ENCODE data around the gene ARHGAP6.
A peak's percentile ranks its signal among the peaks of the same experiment; 100 is the strongest.
"Not testable (repeated sequence)": the region's sequence is repeated elsewhere in the genome, so short reads cannot be mapped to it uniquely, and the experiment has no call there.

ARHGAP6 gene

GRCh38 chrX:11567528-11568220 is 98.0 kb downstream of the ARHGAP6 start:
- DNase-seq: no peak

DNA sequence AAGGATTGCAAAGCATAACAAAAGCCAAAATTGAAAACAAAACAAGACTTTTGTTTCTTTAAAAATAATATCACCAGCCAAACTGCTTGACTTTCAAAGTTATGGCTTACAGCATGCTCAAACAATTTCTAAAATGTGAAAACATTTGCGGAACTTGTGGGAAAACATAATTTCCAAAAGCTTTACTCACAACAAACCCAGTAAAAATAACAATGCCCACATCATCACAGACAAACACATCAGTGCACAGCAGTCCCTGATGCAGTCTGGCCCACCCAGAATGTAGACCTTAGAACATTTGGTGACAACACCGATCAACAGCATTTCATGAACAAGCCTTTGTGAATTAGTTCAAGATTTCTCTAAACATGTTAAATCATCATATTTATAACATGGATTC is 98.9 kb downstream of the ARHGAP6 start:
- DNase-seq: no peak

DNA sequence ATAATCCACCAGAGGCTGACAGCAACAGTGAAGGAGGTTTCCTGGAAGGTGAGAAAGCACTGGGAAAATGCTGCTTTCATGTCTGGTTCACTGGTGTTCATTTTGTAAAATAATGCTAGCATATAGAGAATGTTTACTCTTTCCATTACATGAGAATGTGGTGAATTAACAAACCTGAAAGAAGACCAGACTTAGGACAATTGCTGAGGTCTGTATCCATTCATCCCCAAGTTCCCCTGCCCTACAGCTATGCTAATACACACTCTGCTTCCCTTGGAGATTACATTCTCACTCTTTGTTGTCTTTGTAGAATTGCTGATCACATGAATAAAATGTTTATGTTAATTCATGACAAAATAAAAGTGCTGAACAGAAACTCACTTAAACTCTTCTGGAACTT is 99.5 kb downstream of the ARHGAP6 start:
- no peak for DNase-seq

DNA sequence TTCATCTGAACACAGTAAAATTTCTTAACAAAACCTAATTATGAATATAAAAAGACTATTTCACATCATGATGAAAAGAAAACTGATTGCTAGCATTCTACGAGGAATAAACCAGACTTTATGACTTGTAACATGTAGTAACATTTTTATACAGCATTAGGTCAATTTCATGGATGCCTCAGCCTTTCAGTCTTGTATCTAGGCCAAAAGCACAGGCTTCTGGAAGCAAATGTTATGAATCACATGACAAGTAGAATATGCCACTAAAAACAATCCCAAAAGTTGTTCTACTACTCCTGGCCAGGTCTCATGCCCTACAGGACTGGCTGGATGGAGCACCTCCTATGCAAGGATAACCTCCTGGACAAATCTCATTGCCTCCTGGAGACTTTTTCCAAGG is 101.2 kb downstream of the ARHGAP6 start:
- DNase-seq: no peak

- no peak for DNase-seq
These were observed 103.2 kb downstream of the ARHGAP6 start for GRCh38 chrX:11562570-11562969.

DNA sequence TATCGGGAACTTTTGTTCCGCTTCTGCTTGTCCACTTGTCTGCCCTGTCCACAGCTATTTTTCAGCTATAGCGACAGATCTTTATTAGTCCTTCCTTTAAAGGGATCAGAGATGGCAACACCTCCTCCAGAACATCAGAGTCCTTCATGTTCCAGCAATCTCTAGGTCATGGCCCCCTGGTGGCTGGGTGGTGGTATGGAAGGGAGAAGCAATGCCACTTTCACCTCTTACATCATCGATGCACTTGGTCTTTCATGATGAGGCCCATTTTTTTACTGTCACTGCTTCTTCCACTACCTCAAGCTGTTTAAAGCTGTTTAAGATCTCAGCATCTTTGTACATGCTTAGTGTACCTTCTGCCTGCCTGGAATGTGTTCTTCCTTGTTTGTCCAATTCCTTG is 106.7 kb downstream of the ARHGAP6 start:
- DNase-seq: no peak

DNA sequence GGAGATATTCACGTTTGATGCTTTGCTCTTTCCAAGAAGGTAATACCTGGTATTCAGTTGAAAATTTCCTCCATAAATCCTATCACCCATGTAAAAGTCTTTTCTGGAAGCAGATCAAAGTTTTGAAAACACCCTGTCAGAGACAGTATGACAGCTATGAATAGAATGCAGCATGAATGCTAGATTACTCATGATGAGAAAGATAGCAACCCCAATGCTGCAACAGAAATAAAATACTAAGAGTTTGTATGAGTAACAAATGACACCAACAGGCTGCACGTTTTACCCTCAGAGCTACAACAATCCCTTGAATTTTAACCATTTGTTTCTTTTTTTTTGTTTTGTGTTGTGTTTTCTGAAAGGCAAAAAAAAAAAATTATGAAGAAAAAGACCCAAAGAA is 108.6 kb downstream of the ARHGAP6 start:
- no peak for DNase-seq

DNA sequence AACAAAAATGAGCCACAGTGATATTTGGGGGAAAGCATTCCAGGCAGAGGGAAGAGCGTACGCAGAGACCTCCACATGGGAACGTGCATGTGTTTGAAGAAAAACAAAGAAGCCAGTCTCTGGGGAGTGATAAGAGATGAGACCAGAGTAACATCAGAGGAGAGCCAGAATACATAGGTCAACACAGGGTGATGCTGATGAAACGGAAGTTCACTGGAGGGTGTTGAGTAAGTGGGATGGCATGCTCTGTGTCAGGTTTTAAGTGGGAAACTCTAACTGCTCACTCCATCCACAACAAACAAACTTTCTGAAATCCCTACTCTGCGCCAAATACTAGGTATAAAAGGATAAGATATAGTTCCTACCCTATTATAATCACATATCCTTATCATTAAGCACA is 110.0 kb downstream of the ARHGAP6 start:
- DNase-seq: no peak

DNA sequence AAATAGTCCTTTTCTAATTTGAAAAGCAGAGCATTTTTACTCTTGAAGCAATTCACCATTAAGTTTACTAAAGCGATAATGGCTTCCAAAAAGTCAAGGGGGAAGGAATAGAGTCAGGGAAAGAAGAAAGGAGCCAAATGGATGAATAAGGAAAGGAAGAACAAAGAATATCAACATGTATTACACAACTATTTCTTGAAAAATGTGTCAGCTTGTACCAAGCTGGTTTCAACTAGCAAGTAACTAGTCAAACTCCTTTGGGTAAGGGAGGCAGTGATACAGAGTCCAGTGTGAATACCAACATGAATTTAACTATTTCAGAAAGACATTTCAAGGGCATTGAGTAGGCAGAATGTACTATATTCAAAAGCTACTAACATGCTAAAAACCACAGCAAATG is 112.1 kb downstream of the ARHGAP6 start:
- DNase-seq: no peak

DNA sequence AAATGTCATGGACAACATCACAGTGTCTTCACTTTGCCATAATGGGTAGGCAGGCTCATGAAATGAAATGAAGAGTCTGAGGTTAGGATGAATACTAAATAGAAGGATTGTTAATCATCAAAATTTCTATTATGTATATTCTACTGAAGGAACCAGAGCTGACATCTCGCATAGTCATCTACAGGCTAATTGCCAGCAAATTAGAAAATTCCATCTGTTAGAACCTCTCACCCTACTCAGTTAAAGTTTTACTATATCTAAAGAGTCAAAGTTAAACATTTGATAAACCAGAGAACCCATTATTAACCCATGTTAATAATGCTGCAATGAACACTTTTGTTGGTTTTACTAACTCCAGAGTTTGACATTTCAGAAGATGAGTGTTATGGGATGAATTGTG is 114.6 kb downstream of the ARHGAP6 start:
- DNase-seq: no peak

DNA sequence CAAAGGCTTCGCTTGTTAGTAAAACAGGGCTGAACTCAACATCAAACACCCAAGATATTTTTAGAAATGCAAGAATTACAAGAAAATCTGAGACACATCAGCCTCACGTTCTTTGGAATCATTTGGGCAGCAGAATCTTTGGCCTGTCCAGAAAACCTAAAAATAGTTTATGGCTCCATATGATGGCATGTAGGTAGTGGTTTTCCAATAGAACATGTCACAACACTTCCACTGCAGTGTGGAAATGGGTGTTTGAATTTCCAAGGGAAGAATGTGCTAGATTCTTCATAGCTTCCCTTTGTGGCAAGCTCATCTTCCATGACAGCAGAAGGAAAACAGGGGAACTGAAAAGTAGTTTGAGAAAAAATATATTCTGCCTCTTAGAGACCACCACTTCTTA is 118.8 kb downstream of the ARHGAP6 start:
- no peak for DNase-seq

GRCh38 chrX:11543249-11543648 is 122.5 kb downstream of the ARHGAP6 start:
- no peak for DNase-seq

DNA sequence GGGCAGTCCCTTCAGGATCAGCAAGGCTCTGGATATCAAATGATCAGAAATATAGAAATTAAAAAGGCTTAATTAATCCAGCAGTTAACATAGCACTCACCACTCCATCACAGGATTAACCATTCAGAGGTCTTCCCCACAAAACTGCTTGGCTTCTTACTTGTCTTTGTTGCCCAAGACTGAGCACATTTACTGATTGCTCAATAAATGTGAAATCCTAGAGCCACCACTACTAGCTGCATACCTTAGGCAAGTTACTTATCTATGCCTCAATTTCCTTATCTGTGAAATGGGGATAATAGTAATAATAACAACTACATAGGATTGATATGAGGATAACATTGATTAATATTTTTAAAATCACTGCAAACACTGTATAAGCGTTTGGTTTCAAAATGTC is 124.2 kb downstream of the ARHGAP6 start:
- DNase-seq: no peak

DNA sequence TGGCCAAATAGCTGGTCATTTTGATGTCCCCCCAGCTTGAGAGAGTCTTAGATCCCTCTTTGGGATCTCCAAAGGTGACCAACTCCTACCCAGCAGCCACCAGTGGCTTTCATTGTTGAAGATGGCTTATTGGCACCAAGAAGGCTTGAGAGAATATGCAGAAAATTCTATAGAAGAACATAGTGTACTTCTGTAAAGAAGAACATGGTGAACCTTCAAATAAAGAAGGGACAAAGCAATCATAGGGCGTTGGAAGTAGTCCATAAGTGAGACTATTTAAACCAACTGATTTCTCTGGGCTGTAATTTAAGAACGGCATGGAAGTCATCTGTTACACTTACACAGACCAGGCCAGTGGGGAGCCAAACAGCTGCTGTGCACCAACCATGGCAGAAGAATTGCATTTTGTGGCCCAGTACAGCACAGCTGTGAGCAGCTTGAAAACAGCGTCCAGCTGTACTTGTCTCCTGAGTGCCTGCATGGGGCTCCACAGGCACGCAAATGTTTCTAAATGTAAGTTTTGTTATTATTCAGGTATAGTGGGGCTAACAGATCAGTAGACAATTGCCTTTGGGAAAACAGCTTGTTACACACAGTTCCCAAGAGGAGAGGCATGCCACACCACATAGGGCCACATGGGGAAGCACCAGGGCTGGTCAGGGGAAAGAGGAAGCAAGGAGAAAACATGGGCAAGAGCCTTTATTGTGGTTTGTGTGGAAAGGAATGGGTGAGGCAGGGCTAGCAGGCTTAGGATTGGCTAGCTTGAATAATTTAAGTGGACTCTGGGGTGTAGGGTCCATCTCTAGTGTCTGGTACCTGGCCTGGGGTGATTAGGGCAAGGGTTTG is 125.0 kb downstream of the ARHGAP6 start:
- no peak for DNase-seq

DNA sequence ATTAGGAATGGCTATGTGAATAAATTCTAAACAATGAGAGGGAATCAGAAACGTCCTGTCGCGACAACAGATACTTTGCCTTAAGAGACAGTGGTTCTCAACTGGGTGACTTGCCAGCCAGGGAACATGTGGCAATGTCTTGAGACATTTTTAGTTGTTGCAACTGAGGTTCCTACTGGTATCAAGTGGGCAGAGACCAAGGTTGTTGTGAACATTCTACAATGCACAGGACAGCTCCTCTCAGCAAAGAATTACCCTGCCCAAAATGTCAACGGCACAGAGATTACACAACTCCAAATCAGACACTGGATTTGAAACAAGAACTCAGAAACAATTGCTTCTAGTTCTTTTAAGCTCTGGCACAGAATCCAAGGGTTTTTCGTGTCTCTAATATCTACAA is 128.6 kb downstream of the ARHGAP6 start:
- no peak for DNase-seq

- no peak for DNase-seq
These were observed 130.4 kb downstream of the ARHGAP6 start for GRCh38 chrX:11535156-11535919.

- DNase-seq: peak; percentile 64
These were observed 132.5 kb downstream of the ARHGAP6 start for GRCh38 chrX:11533199-11533651.

DNA sequence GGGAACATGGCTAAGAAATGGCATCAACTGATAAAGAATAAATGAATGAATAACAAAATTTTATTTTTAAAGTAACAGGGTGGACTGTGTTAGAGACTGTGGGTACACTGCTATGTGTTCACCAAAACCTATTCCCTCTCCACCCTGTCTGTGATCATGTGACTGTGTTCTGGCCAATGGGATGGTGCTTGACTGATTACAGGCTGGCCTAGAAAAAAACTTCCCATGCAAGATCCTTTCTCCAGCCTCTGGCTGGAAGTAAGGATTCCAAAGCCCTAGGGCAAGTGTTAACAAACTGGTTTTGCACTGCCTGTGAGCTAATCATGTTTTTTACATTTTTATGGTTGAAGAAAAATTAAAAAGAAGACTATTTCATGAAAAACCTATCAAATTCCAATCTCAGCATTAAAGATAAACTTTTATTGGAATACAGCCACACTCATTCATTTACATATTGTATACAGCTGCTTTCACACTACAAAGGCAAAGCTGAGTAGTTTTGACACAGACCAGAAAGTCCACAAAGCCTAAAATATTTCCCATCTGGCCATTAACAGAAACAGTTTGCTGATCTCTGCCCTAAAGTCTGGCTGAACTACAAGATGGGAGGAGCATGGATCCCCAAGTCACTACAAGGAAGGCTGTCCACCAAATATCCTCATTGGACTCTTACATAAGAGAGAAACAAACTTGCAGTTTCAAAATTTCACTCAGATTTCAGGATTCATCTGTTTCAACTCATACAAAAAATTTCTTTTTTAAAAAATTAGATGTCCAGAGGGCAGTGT is 133.2 kb downstream of the ARHGAP6 start:
- no peak for DNase-seq

DNA sequence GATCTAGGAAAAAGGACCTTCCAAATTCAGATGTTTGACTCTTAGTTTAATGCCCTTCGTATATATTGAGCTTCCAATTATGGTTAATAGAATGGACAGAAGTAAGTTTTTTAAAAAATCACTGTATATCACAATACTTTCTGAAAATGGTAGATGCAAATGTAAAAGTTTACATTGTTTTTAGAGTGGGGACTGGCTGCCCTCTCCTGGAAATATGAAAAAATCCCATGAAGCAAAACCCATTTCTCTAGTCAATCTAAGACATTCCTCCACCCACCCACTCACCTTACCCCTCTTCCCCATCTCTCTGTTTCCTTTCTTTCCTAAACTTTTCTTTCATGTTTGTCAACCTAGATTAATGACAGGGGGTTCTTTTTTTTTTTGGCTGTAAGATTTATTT is 134.5 kb downstream of the ARHGAP6 start:
- DNase-seq: no peak

DNA sequence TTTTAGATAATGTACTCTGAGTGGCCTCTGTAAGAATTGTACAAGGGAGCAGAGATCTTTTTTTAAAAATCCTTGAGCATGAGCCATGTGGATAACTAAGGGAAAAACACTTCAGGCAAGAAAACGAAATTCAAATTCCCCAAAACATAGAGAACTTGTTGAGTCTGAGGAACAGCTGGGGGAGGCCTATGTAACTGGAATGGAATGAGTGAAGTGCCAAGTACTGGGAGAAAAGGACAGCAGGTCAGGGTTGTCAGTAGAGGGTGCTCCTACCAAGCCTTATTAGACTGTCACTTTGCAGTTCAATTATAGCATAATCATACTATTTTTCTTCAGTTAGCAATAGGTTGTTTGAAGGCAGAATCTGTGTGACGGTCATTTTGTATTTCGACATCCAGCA is 135.1 kb downstream of the ARHGAP6 start:
- no peak for DNase-seq

- DNase-seq: no peak
These were observed 137.1 kb downstream of the ARHGAP6 start for GRCh38 chrX:11528623-11529022.

DNA sequence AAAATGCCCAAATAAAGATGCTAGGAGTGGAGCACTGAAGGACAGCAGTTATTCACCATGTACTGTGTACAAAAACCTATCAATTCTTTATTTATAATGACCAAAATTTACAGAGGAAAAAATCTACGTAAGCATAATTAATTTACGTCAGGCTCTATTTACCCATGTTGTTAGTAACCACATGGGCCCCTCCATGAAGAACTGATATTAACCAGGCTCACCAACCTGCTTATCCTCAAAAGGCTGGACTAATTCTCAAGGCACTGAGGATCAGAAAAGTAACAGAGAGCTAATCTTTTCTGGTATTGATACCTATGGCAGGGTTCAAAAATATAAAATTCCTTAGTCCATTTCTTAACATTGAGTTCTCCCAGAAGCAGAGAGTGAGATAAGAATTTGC is 140.0 kb downstream of the ARHGAP6 start:
- no peak for DNase-seq

- DNase-seq: not testable (repeated sequence)
These were observed 146.5 kb downstream of the ARHGAP6 start for GRCh38 chrX:11519234-11519633.
